Inflammatory macrophage (primary cell): ENCODE results near the gene NDUFB8.

ENCODE experiments used
- DNase-seq, 2 donors: peaks; one replicate each; pipeline ENCODE4 v3.0.0-alpha.2; 2020 to 2022

Gene NDUFB8

DNA sequence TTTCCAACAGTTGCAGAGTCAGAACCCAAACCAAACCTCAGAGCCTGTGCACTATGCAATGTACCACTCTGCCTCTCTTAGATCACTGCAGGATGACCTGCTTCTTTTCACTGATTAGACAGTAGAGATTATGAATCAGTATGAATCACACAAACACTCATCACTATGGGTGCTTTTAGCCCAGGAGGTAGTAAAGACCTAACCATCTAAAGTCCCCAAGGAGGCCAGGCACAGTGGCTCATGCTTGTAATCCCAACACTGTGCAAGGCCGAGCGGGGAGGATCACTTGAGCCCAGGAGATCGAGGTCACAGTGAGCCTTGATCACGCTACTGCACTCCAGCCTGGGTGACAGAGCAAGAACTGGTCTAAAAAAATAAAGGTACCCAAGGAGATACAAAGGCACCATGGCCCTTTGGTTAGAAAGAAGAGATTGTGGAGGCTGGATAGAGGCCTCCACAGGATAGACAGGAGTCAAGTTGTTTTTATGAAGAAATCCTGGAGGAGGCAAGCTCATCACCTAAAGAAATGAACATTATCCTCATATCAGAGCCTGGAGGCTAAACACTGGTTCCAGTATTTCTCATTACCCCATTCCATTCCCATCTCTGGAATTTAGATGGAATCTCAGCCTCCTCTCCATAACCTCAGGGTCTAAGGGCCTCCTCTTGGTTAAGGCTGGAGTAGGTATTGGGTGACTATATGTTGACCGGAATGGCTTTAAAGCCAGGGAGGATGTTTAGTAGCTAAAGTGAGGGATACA is 22.9 kb downstream of the NDUFB8 start:
- DNase-seq = no peak

DNA sequence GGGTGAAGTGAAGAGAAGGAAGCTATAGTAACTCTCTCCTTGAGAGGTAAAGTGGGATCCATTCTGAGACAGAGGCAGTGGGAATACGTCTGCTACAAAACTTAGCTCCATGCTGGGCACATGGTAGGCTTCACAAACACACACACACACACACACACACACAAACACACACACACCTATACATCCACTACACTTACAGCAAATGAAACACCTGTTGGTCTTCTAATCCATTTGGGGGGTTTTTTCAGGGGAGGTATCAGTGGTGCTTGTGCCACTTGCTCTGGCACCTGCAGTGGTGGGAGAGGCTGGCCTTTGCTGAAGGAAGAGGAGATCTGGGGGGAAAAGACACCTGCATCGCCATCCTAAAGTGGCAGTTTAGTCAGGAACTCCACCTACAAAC is 24.5 kb downstream of the NDUFB8 start:
- no peak for DNase-seq

DNA sequence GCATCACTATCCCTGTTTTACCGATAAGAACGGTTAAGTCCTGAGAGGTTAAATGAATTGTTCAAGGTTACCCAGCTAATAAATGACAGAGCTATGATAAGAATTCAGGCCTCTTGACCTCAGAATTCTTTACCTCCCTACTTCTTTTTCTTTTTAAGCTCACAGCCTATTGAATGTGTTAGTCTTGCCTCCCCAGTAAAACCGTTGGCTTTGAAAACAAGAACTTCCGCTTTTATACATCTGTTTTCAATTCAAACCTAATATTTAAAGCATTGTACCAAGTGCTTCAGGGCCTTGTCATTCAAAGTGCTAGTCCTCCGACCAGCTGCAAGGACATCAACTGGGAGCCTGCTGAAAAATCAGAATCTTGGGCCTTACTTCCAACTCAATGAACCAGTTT is 25.6 kb downstream of the NDUFB8 start:
- no peak for DNase-seq

DNA sequence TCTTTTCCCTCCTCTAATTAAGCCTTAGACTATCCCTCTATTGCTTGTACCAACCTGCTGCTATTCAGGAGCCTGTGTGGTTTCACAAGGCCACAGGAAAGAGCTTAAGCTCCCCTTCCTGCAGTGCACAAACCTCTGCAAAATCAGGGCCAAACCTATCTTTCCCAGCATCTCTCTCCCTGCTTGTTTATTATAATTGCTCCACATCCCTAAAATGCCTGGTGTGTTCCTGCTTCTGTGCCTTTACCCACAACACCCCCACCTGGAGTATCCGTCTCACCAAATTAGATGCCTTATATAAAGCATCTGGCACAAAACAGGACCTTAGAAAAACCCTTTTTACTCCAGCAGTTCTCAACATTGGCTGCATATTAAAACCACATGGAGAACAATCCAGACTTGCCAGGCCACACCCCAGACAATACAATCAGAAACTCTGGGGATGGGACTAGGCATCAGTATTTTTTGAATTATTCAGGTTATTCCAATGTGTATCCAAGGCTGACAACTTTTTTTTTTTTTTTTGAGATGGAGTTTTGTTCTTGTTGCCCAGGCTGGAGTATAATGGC is 26.7 kb downstream of the NDUFB8 start:
- DNase-seq = no peak

DNA sequence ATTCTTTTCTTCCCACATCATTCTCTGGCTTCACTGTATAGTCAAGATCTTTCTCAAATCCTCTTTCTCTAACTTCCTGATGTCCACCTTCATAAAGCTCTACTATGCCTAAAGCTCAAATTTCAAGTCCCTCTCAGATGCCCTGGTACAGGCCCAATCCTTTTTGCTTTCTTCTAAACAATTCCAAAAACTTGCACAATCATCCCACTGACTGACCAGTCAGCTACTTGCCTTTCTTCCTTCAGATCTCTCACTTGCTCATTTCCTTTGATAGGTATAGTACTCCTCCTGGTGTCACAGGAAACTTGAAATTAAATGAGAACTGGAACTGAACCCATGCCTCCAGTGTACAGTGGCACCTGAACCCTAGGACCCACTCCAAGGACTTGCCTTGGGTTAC is 28.2 kb downstream of the NDUFB8 start:
- DNase-seq = no peak

DNA sequence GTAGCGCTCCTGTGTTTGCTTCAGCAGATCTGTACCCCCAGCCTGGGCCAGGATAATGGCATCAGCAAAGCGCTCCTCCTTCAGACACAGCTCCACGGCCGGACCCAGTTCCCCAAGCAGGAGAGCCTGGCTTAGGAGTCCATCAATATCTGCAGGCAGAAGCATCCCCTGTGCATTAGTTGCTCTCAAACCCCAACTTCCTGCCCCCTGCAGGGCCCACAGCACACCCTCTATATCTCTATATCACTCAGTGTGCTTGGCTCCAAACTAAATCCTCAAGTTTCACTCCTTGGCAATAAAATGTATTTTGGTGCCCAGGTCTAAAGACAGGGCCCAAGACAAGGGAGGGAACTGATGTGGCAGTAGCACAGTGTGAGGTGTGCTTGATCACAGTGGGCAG is 31.6 kb downstream of the NDUFB8 start:
- no peak for DNase-seq

DNA sequence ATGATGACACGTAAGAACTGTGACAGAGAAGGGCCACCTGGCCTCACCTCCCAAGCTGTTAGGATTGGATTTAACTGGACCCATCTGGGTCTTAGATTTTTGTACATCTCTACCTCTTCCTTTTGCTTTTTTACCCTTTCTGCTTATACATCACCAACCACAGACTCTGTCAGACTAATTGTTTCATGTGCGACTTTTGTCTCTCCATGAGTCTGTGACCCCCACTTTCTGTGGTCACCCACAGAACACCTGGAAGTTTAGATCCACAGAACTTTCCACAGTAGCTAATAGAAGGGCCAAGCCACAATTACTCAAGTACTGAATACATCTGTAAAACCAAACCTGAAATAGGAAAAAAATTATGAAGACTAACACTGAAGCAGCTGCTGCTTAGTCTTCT is 33.1 kb downstream of the NDUFB8 start:
- DNase-seq = no peak

DNA sequence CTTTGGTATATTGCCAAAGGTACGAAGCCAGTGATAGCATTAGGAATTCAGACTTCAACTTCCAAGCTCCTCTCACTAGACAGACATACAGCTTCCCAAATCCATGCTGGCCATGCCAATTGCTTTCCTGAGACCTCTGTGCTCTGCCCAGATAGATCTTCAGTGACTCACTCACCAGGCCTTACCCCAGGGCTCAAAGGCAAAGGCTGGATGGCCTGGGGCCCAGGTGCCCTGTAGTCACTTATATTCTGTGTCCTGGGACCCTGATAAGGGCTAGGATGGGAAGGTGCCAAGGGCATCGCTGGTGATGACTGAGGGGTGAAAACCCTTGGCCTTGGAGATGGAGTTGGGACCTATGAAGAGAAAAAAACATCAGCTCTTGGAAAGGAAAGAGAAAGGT is 39.1 kb downstream of the NDUFB8 start:
- DNase-seq = no peak

DNA sequence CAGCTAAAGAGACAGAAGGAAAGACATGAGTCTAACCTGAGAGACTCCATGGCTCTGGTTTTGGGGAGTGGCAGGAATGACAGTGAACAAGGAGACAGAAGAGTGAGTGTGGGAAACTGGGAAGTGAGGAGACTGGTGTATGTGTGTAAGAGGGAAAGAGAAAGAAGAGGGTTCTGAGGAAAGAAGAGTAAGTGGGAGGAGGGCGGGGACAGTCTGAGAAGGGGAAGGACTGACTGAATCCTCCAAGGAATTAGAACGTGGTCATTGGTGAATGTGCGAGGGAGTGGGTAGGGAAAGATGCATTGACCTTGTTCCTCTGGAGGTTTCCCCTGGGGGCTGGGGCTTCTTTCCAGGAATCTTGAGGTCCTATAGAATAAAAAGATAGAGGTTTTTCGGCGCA is 40.3 kb downstream of the NDUFB8 start:
- DNase-seq = peak; percentile 31 to 45

DNA sequence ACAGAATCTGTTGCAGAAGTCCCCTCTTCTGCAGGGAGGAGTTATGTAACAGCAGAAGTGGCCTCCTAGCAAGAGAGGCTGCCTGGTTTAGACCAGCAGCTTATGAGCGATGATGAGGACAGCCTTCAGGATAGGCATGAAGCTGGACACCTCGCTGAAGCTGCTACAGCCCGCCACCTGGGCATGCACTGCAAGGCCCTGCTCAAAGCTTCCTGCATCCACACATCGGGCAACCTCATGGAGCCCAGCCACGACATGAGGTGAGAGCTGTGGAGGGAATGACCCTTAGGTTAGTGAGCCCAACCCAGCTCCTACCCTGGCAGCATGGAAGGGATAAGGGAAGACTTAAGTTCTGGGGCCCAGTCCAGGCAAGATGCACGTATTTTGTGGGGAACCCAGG is 42.1 kb downstream of the NDUFB8 start:
- DNase-seq = no peak

DNA sequence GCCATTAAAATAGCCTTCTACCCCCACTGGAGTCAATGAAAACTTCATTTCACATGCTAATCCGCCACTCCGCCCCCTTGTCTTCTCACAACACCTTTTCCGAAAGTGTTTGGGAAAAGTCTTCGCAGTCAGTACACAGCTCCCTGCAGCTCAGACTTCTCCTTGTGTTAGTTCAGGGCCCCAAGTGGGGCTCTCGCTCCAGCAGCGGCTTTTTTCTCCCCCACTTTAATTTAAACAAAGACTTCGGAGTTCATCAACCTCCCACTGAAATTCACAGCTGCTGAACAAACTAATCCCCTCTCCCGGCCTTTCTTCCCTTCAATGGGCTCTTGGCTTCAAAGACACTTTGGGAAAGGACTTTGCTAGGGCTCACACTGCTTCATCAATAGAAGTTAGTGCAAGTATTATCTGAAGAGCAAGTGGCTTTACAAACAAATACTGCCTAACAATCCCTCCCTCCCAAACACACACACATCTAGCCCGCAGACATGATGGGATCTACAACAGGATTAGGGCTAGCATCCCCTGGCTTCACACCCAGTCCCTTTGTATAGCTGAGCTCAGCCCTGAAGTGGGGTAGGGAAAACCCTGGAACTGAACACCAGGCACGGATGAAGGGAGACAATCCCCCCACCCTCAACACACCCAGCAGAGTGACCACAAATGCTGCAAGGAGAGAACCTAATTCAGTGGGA is 43.7 kb downstream of the NDUFB8 start:
- DNase-seq = no peak

DNA sequence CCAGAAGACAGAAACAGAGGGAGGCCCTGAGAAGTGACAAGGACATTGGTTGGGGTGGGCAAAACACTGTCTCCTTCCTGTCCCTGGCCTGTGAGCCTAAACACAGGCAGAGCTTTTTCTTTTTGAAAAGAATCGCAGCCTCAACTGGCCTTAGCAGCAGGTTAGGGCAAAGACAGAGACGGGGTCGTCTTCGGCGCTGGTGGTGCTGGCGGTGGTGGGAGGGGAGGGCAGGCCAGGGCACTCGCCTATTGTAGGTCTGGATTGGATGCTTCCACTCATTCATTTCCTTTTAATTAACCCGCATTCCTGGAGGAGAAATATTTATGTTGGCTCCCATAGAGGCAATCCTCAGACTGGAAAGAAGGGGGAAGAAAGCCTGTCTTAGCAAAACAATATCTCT is 44.3 kb downstream of the NDUFB8 start:
- DNase-seq = no peak

DNA sequence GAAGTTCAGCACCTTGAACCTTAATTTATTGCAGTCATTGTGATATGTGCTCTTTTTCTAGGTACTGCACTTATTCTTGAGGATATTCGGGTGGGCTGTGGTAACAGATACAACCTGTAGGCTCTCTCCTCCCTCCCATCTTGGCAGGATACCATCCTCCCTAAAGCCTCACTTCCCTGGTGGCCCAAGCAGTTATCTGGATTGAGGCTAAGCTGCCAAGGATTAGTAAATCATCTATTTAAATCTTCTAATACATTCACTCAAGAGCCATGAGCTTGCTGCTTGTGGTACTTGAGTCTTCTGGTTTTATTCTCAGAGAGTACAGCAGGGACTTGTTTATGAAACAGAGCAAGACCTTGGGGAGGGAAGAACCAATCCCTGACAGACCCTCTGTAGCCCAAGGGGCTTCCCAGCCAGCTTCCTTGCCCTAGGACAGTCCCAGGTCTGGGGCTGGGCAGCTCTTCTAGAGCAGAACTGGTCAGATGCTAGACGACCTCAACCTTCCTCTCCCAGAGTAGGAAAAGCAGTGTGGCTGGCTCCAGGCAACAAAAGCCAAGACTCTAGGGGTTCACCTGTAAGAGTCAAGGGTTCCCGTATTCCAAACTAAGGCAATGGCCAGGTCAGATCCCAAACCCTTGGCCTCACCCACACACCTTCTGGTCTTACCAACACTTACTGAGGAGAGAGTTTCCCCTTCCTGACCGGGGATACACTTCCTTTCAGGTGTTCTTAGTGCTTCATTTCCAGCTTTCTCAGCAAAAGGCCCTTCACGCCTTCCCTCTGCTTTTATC is 45.6 kb downstream of the NDUFB8 start:
- DNase-seq = no peak

DNA sequence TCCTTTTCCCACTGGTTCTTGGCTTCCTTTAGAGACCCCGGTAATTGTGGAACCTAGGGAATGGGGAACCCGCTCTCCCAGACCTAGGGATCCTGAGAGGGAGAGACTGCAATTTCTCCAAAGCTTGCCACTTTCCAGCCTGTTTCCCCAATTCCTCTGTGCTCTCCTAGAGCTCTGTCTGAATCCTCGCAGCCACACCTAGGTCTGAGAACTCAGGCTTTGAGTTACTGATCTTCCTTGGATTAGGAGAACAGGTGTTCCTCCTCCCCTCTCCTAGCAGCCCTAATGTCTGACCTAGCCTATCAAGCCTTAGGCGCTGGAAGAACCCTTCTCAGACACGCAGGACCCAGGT is 46.9 kb downstream of the NDUFB8 start:
- no peak for DNase-seq

DNA sequence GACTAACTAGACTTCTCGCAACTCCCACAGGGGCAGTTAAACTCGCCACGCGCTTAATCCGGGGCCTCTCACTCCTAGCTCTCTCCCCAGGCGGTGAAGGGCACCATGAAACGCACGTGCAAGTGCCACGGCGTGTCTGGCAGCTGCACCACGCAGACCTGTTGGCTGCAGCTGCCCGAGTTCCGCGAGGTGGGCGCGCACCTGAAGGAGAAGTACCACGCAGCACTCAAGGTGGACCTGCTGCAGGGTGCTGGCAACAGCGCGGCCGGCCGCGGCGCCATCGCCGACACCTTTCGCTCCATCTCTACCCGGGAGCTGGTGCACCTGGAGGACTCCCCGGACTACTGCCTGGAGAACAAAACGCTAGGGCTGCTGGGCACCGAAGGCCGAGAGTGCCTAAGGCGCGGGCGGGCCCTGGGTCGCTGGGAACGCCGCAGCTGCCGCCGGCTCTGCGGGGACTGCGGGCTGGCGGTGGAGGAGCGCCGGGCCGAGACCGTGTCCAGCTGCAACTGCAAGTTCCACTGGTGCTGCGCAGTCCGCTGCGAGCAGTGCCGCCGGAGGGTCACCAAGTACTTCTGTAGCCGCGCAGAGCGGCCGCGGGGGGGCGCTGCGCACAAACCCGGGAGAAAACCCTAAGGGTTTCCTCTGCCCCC is 47.4 kb downstream of the NDUFB8 start:
- peak; percentile 57 to 74 for DNase-seq

DNA sequence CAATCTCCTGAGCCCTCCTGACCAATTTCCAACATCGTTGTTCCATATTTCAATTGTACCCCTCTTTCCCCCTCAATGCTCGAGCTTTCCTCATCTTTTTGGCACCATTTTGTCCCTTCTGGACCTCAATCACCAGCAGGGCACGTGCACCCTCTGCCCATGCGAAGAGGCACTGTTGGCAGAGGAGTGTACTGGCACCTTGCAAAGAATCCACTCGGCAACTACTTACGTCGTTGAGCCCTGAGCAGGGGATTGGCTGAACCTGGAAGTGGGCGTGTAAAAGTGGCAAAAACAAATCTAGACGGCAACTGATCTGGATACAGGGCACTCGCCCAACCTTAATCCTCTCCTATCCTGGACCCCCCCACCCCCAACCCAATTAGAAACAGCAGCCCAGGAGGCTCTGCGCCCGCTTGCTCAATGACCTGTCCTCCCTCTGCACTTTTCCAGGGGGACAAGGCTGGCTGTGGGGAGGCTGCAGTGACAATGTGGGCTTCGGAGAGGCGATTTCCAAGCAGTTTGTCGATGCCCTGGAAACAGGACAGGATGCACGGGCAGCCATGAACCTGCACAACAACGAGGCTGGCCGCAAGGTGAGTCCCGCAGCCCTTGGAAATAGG is 48.1 kb downstream of the NDUFB8 start:
- peak; percentile 88 to 96 for DNase-seq

DNA sequence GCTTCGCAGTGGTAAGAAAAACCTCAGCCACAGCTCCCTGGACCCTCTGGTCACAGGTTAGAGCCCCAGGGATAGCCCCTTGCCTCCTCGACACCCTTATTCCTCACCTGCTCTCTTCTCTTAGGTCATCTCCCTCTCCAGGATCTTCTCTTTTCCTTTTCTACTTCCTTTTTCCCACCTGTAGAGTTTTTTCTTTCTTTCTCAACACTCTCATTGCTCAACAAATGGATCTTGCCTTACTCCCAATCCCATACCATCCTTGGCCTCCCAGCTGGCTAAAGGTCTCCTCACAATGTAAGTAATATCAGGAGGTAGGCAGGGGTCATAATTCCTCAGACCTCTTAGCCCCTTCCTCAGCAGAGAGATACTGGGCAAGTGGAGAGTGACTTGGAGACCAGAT is 49.7 kb downstream of the NDUFB8 start:
- no peak for DNase-seq

DNA sequence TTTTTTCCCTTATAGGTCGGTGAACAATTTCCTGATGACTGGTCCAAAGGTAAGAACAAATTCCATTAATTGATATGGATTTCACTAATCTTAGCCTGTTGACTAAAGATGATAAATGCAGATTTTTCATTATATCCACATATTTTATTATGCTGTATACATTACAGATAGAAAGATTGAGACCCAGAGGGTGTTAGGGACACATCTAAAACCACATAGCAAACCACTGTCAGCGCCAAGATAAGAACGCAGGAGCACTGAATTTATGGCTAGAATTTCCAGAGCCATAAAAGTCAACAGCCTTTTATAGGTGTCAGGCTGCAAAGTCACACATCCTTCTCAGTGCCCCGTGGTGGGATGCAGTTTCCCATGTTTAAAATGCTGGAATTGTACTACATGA is 50.6 kb downstream of the NDUFB8 start:
- no peak for DNase-seq

DNA sequence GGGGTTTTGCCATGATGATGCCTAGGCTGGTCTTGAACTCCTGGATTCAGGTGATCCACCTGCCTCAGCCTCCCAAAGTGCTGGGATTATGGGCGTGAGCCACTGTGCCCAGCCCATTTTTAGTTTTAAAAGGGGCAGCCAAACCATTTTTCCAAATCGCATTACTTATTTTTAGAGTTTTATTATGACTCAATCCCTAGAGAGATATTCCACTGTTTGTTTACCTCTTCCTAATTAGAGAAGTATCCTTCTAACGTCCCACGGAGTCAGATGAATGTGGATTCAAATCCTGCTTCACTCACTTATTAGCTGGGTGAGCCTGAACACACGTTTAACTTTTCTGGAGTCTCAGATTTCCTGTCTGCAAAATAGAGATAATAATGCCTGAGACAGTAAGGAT is 51.7 kb downstream of the NDUFB8 start:
- DNase-seq = no peak
